NB4 (cell line): ENCODE results near the gene TSPAN7.

Source experiments
- POLR2A ChIP-seq: IDR thresholded peaks from 2 replicates; pipeline ENCODE4 v1.6.1; 2011; ENCODE audit warnings: mild to moderate bottlenecking; ENCODE audit not compliant: insufficient read length; ENCODE audit errors: extremely low read depth
- TF ChIP-seq, protein P1 (sequence below): IDR thresholded peaks from one replicate; pipeline ENCODE4 v1.5.1; 2012; ENCODE audit warnings: low read depth, low read length
- TF ChIP-seq, protein P2 (sequence below): IDR thresholded peaks from 2 replicates; pipeline ENCODE4 v1.6.1; 2011; ENCODE audit warnings: low read depth, low read length

DNA sequence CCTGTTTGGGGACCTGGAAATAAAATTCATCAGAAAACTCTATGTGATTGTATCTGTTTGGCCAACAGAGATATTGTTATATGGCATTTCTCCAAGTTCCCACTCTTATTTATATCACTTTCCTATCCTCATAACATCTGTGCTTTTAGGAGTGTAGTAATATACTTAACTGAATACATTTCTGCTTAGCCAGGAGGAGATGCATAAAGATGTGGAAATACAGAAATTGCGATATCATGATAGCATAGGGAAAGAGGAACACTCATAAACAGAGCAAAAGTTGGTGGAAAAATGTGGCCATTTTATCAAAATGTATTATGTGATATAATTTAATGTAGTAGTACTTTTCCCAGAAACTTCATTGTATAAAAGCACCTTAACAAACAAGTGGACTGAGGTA is 46.1 kb upstream of the TSPAN7 start:
- TF ChIP-seq, protein P1, sequence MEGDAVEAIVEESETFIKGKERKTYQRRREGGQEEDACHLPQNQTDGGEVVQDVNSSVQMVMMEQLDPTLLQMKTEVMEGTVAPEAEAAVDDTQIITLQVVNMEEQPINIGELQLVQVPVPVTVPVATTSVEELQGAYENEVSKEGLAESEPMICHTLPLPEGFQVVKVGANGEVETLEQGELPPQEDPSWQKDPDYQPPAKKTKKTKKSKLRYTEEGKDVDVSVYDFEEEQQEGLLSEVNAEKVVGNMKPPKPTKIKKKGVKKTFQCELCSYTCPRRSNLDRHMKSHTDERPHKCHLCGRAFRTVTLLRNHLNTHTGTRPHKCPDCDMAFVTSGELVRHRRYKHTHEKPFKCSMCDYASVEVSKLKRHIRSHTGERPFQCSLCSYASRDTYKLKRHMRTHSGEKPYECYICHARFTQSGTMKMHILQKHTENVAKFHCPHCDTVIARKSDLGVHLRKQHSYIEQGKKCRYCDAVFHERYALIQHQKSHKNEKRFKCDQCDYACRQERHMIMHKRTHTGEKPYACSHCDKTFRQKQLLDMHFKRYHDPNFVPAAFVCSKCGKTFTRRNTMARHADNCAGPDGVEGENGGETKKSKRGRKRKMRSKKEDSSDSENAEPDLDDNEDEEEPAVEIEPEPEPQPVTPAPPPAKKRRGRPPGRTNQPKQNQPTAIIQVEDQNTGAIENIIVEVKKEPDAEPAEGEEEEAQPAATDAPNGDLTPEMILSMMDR: no peak
- TF ChIP-seq, protein P2, sequence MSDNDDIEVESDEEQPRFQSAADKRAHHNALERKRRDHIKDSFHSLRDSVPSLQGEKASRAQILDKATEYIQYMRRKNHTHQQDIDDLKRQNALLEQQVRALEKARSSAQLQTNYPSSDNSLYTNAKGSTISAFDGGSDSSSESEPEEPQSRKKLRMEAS: no peak
- no peak for TF ChIP-seq POLR2A
